ENCODE measurements around the gene CTCF. TPM values are rescaled to one million over a fixed set of nuclear protein-coding genes. Genes with fewer than 3 reads are reported as not detected.

CTCF gene
- total RNA-seq, 2 donors from 2014 or later: 24.5 to 31.6 TPM

DNA sequence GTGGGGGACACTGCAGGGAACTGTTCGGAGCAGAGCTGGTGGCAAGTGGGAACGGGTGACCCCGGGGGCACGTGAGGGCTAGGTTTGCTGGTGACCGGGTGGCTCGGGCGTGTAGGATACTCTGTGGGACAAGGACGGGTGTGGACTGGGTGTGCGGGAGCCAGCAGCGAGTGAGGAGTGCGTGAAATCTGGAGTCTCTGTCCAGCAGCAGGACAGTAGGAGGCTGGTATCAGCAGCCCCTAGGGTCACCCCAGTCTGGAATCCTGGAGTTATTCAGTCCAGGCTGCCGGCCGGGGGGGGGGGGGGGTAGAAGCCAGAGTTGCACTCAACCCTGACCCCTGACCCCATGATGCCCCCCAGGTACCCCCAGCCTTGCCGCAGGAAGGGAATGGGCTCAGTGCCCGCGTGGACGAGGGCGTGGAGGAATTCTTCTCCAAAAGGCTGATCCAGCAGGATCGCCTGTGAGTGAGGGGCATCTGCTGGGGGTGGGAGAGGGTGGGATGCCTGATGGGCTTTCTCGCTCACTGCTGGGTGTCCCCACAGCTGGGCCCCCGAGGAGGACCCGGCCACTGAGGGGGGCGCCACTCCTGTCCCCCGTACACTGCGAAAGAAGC, 91.6 kb downstream of the CTCF start:
- Histone ChIP-seq H3K4me3 (peak overlapping the region in 1 of 2 donors; percentile 48), H3K36me3 (no peaks in the 10 kb centered on the region), H3K9me3 (no peaks in the 10 kb centered on the region), H3K27me3 (peaks cover 5 to 12% of the 10 kb centered on the region in 2 donors), H3K27ac (no peak overlapping the region), H3K4me1 (peaks cover 0 to 22% of the 10 kb centered on the region in 2 donors)
- no peak for DNase-seq (ENCODE audit: low spot score)
- TF ChIP-seq, protein P1, sequence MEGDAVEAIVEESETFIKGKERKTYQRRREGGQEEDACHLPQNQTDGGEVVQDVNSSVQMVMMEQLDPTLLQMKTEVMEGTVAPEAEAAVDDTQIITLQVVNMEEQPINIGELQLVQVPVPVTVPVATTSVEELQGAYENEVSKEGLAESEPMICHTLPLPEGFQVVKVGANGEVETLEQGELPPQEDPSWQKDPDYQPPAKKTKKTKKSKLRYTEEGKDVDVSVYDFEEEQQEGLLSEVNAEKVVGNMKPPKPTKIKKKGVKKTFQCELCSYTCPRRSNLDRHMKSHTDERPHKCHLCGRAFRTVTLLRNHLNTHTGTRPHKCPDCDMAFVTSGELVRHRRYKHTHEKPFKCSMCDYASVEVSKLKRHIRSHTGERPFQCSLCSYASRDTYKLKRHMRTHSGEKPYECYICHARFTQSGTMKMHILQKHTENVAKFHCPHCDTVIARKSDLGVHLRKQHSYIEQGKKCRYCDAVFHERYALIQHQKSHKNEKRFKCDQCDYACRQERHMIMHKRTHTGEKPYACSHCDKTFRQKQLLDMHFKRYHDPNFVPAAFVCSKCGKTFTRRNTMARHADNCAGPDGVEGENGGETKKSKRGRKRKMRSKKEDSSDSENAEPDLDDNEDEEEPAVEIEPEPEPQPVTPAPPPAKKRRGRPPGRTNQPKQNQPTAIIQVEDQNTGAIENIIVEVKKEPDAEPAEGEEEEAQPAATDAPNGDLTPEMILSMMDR (IDR thresholded peaks at IDR 0.05): no peak

DNA sequence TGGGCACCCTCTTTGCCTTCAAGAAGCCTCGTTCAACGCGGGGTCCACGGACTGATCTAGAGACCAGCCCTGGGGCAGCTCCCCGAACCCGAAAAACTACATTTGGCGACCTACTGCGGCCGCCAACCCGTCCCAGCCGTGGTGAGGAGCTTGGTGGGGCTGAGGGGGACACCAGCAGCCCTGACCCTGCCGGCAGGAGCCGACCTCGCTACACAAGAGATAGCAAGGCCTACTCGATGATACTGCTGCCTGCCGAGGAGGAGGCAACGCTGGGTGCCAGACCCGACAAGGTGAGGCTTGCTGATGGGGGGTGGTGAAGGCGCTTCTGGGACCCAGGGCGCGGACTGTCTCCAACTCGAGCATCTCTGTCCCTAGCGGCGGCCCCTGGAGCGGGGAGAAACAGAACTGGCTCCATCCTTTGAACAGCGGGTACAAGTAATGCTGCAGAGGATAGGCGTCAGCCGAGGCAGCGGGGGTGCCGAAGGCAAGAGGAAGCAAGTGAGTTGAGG, 92.1 kb downstream of the CTCF start:
- TF ChIP-seq, protein P1 (IDR thresholded peaks at IDR 0.05): no peak
- Histone ChIP-seq H3K4me1 (peaks cover 0 to 25% of the 10 kb centered on the region in 2 donors), H3K9me3 (no peaks in the 10 kb centered on the region), H3K27ac (no peak overlapping the region), H3K27me3 (peaks cover 5 to 10% of the 10 kb centered on the region in 2 donors), H3K4me3 (no peak overlapping the region), H3K36me3 (no peaks in the 10 kb centered on the region)
- no peak for DNase-seq (ENCODE audit: low spot score)

DNA sequence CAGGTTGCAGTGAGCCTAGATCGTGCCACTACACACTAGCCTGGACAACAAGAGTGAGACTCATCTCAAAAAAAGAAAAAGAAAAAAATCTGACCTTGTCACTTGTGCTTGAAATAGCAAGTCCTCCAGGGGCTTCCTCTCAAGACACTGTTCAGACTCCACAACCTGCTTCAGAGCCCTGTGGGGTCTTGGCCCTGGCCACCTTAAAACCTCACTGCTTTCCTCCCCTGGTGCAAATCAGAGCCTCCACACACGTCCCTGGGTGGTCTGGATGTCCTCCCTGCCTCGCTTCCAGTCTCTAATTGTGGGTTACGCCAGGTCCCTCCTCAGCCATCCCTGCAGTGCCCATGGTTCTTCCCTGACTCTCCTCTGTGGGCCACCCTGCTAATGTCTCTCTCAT, 93.0 kb downstream of the CTCF start:
- Histone ChIP-seq H3K36me3 (no peaks in the 10 kb centered on the region), H3K27me3 (peaks cover 5 to 7% of the 10 kb centered on the region in 2 donors), H3K4me3 (no peak overlapping the region), H3K4me1 (peaks cover 0 to 25% of the 10 kb centered on the region in 2 donors), H3K9me3 (no peaks in the 10 kb centered on the region), H3K27ac (no peak overlapping the region)
- TF ChIP-seq, protein P1 (IDR thresholded peaks at IDR 0.05): no peak
- no peak for DNase-seq (ENCODE audit: low spot score)

DNA sequence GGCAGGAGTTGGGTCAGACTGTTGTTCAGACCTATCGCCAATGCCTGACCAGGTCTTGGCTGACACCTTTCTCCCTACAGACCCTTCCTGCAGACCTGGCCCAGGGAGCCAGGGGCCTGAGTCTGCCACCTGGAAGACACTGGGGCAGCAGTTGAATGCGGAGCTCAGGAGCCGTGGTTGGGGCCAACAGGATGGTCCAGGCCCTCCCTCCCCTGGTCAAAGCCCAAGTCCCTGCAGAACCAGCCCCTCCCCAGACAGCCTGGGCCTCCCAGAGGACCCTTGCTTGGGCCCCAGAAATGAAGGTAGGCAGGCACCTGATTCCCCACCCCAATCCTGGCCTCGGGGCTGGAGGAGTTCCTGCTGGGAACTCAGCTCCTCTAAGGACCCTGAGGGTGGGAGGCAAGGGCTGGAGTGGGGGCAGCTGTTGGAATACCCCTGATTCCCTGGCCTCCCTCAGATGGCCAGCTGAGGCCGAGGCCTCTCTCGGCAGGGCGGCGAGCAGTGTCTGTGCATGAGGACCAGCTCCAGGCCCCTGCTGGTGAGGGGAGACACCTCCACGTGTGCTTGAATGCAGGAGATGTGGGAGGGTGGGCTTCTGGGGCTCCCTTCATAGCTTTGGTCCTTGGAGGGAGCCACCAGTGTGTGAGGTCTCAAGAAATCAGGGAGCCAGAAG, 94.2 kb downstream of the CTCF start:
- Histone ChIP-seq H3K4me3 (no peak overlapping the region), H3K27ac (no peak overlapping the region), H3K9me3 (no peaks in the 10 kb centered on the region), H3K27me3 (peaks cover 5 to 7% of the 10 kb centered on the region in 2 donors), H3K36me3 (no peaks in the 10 kb centered on the region), H3K4me1 (peaks cover 0 to 32% of the 10 kb centered on the region in 2 donors)
- TF ChIP-seq, protein P1 (IDR thresholded peaks at IDR 0.05): no peak
- no peak for DNase-seq (ENCODE audit: low spot score)

DNA sequence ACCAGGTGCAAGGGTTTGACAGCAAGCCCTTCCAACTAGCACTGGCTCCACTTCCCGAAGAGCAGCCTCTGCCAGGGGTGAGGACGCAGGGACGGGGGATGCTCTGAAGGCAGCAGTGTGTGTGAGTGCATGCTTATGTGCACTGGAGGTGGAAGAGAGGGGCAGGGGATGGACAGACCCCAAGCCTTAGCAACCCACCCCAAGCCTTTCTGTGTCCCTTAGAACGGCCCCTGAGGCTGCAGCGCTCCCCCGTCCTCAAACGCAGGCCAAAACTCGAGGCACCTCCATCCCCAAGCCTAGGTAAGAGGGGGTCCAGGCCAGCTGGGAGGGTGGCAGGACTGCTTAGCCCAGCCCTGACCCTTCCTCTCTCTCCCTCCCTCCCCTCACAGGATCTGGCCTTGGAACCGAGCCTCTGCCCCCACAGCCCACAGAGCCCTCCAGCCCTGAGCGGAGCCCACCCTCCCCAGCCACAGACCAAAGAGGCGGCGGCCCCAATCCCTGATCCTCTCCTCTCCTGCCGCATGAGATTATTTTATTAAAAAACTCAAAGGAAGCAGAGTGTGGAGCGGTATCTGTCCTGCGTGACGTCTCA, 94.8 kb downstream of the CTCF start:
- no peak overlapping the region for H3K27ac ChIP-seq
- H3K27me3 ChIP-seq: peaks cover 5 to 7% of the 10 kb centered on the region in 2 donors
- H3K9me3 ChIP-seq: no peaks in the 10 kb centered on the region
- H3K36me3 ChIP-seq: no peaks in the 10 kb centered on the region
- DNase-seq (ENCODE audit: low spot score): no peak
- TF ChIP-seq, protein P1 (IDR thresholded peaks at IDR 0.05): no peak
- no peak overlapping the region for H3K4me3 ChIP-seq
- peaks cover 0 to 33% of the 10 kb centered on the region in 2 donors for H3K4me1 ChIP-seq

Data from right atrium auricular region (tissue), 2 donors.